HG03565 (cell line): ENCODE results near the gene KANSL3.
"Not testable (repeated sequence)": the region's sequence is repeated elsewhere in the genome, so short reads cannot be mapped to it uniquely, and the experiment has no call there.

Experiments
- ATAC-seq: cut with Tn5 transposase; IDR thresholded peaks from one replicate; pipeline ENCODE4 v1.9.1; 2021; ENCODE audit warnings: mild to moderate bottlenecking, moderate library complexity; ENCODE audit not compliant: unreplicated experiment

Gene KANSL3

DNA sequence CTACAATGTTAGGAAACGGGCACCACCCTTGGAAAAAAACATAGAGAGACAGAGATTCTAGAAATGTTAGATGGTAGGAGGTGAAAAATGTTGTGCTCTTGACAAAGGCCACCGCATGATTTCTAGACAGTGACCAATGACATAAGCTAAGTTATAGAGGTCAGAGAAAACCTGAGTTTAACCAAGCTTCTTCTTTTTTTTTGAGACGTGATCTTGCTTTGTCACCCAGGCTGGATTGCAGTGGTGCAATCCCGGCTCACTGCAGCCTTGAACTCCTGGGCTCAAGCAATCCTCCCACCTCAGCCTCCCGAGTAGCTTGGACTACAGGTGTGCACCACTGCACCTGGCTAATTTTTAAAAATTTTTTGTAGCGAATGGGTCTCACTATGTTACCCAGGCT is 17.4 kb upstream of the KANSL3 start:
- ATAC-seq, result no peak

GRCh38 chr2:96654791-96655190 is 16.7 kb upstream of the KANSL3 start:
- ATAC-seq, result not testable (repeated sequence)

GRCh38 chr2:96651793-96652192 is 13.7 kb upstream of the KANSL3 start:
- ATAC-seq, result no peak

DNA sequence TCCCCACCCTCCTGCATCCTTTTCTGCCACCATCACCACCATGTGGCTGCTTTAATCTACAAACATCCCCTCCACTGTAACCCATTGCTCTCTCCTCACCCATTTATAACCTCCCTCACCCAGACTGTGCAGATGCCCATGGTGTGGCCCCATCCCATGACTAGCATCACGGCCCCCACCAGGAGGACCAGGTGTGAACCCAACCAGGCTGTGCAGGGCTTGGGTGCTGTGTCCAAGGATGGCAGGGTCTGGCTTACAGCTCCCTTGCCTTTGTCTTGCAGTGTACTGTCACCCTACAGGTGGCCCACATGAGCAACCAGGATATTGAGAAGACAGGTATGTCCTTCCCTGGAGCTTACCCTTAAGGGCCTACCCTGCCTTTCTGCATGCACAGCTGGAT is 11.2 kb upstream of the KANSL3 start:
- ATAC-seq, result no peak

- ATAC-seq, result no peak
Observed at GRCh38 chr2:96648306-96648930, 10.3 kb upstream of the KANSL3 start.

GRCh38 chr2:96647681-96648080 is 9.6 kb upstream of the KANSL3 start:
- ATAC-seq, result no peak

DNA sequence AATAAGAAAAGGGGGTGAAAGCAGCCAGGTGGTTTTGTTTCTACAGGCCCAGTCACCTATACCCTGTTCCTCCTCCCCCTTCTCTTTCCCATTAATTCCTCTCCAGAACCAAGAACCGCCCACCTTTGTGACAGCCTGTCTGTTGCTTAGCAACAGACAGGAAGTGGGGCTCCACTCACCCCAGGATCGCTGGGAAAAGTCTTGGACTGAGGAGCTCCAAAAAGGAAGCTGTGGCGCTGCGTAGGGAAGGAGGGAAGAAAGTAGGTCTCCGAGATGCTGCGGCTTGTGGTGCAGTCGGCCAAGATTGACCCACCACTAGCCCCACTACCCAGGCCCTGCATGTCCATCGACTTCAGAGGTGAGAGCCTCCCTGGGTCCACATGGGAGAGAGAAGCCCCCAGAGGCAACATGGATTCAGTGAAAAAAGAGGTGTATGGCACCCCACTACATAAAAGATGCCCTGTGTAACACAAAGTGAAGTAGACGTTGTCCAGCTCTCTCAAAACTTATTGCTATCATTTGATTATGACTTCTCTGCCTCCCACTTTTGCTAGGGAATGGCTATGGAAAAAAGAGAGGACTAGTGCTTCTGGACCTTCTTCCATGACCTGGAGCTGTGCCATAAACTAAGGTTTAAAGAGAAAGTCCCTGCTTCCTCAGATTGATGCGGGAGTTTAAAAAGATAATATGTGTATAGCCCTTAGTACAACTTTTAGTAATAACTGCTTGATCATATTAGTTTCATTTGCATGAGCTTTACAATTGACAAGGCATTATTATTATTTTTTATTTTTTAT is 4.7 kb upstream of the KANSL3 start, which contains the start of gene FER1L5:
Gene FER1L5 (plus strand): TSS at position 201 of the 797 bp plus-strand sequence. CDS start 73 bp downstream, at position 274.
- no peak for ATAC-seq

- peak; percentile 57 for ATAC-seq
Observed at GRCh38 chr2:96637385-96638143, 548 bp downstream of the KANSL3 start.

DNA sequence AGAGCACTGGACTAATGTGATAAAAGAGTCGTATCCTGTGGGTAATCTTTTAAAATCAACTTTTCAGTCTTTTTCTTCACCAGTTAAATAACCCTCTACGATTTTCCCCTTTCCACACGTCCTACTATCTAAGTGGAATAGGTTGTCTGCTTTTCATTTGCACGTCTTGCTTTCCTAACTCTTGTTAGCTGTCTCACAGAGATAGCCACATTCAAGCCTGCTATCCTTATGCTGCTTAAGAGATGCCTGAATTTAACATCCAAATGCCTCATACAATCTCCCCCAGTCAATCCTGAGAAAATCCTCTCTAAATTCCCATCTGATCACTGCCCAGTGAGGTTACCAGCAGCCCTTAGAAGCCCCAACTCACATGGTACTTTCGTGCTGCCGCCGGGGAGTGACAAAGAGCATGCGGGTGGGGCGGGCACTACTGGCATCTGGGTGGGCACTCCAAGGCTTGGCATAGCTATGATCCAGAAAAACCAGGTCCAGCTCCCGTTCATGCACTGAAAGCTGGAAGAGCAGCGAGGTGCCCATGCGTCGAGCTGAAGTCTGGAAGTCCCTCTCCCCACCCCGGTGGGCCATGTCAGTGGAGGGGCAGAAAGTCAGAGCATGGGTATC is 1.5 kb downstream of the KANSL3 start:
- ATAC-seq, result no peak

GRCh38 chr2:96633641-96634040 is 4.5 kb downstream of the KANSL3 start:
- ATAC-seq, result no peak

DNA sequence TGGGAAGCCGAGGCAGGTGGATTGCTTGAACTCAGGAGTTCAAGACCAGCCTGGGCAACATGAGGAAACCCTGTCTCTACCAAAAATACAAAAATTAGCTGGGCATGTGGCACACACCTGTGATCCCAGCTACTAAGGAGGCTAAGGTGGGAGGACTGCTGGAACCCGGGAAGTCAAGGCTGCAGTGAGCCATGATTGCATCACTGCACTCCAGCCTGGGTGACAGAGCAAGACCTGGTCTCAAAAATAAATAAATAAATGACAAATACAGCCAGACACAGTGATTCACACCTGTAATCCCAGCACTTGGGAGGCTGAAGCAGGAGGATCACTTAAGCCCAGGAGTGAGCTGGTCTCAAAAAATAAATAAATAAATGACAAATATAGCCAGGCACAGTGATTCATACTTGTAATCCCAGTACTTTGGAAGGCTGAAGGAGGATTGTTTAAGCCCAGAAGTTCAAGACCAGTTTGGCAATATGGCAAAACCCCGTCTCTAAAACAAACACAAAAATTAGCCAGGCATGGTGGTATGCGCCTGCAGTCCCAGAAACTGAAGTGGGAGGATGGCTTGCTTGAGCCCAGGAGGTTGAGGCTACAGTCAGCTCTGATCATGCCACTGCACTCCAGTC is 6.2 kb downstream of the KANSL3 start:
- ATAC-seq, result no peak

DNA sequence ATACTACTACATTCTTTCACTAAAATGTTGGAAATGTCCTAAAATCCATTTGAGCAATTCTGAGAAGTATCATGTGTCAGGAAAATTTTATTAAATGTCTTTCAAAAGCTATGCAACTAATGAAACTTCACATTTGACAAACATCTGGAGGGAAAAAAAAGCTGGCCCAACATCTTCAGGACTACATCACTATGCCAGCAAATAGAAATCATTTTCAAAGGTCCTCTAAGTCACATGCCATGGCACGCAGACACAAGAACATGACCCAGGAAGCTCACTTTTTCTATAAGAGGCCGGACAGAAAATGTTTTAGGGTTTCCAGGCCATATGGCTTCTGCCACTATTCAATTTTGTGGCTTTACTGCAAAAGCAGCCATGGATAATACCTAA is 11.6 kb downstream of the KANSL3 start:
- no peak for ATAC-seq

DNA sequence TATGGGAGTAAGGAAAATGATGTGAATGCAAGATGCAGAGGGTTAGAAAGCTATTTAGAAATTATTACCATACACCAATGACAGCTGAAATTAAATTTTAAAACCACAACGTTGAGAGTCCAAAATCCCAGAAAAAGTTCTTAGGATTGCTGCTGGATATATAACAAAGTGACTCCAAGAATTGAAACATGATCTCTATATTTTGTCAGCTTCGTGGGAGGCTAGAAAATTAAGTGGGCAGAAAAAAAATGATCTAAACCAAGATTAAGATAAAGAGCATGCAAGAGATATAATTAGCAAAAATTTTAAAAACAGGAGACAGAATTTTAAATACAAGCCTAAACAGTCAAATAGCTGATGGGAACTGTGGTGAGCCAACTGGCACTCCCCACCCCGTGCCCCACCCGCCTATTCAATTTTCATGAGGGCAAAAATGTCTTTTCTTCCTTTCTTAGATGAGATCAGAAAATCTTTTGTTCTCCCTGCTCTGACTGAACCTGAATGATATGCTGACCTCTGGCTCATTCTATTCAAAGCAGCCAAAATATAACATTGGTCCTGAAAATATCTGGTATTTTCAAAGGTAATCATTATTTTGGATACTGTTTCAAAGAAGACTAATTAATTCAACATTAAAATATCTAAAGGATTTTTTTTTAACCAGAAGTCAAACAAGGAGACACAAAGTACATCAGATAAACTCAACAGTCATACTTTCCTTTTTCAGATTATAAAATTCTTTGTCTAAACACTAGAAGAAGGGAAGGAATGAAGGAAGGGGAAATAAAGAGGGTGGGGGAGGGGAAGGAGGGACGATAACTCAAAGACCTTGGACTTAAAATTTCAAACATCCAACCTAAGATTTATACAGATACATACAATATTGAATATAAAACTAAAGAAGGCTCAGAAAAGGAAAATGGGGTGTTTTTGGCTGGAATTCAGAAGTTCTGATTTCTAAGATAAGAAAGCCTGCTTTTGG is 12.2 kb downstream of the KANSL3 start:
- ATAC-seq, result no peak

DNA sequence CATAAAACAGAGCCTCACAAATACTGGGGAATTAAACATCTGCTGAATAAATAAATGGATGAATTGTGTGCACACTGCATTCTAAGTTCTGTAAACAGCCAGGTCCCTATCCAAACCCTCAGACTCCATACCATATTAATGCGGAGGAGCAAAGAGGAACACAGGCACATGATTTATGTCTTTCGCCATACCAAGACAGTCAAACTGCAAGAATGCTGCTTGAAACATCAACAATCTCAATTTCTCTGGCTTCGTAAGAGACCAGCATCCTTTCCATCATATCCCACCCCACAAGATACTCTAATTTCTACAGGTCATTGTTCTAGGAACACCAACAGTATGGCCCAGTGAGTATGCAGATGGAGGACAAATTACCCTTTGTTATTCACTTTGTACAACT is 15.0 kb downstream of the KANSL3 start:
- no peak for ATAC-seq

- no peak for ATAC-seq
Observed at GRCh38 chr2:96622544-96622943, 15.6 kb downstream of the KANSL3 start.

- no peak for ATAC-seq
Observed at GRCh38 chr2:96618596-96619283, 19.4 kb downstream of the KANSL3 start.

DNA sequence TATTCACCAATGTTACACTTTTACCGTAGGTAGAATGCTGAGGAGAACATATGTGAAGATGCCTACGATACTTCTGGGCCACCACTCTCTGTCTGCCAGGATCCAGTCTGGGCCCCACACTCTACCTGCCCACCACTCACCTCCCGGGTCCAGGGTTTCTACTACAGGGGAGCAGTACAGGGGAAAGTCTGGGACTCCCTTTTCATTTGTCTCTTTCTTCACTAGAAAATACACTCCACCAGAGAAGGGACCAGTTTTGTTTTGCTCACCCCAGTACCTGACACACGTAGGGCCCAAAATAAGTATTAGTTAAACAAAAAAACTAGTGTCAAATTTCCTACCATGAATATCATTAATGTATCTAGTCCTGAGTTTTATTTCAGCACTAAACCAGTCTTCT is 21.1 kb downstream of the KANSL3 start:
- ATAC-seq, result no peak

DNA sequence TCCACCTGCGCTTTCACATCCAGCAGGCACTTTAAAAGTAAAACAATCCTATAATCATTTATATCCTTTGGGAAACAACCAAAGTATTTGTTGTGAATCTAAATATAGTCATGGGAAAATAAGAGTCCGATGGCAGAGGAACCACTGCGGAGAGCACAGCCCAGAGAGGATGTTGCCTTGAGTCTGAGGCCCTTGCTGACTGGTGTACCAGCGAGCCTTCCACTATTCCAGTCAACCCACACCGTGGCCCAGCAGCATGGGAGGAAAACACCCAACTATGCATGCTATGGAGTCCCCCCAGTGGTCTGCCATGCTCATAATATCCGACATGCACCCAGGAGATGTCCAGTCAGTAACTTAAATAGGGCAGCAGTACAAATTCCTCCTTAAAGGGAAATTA is 21.6 kb downstream of the KANSL3 start:
- no peak for ATAC-seq

DNA sequence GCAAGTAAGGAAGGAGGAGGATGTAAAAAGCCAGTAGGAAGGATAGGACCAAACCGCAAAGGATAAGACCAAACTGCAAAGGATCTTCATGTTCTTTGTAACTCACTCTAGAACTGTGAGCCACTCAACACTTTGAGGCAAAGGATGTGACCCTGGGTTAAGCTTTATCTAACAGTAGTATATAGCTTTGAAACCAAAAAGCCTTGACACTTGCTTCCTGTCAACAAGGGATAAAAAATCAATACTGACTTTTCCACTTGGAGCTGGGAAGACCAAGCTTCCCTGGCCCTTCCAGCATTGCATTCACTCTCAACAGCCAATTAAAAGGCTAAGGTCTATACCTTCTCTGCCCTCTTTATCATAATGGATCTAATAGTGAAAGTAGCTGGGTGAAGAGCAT is 22.0 kb downstream of the KANSL3 start:
- ATAC-seq, result no peak
